ENCODE results near the gene TBX15.

TBX15 gene

DNA sequence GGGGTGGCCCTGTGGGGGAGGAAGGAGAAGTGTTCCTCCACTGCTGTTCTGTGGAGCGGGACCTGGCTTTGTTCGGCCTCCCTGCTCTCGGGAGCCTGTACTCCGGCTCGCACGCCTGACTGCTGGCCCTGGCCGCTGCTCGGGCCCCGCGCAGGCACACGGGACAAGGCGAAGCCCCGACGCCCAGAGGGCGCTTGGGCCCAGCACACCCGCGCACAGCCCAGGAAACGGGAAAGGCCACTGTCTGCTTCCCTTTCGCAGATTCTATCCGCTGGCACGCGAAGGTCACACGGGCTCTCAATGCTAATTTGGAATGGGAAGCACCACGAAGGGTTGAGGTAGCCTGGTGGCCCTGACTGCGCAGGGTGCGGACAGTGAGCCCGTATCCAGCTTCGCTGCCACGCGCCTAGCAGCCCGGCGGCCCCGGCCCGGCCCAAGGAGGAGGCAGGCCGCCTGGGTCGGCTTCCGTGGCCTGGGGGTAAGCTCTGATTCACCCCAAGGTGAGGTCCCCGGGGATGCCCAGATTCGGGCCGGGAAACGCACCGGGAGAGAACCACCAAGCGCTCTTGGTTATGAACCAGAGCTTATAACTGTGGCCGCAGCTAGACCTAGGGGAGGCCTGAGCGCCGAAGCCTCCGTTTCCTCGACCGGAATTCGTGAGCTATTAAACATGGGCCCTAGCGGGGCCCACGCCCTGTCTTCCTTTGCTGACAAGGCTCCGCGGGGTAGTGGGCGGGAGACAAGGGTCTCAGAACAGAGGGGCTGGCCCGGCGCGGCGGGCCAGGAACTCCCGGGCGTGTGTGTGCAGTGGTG, 19.7 kb upstream of the TBX15 start:
- H3K23ac ChIP-seq (ENCODE audit: low read depth, low read length, poor library complexity) = peak overlapping the region; percentile 36
- peaks cover 0 to 3% of the 10 kb centered on the region in 2 donors for H3K9me3 ChIP-seq (replicated peaks in 1 of 2; ENCODE audit: control insufficient read depth in 2 of 2, insufficient read depth in 1 of 2, low read depth in 1 of 2, low read length in 2 of 2)
- H2BK5ac ChIP-seq (ENCODE audit: low read length) = no peak overlapping the region
- peak overlapping the region; percentile 77 for H3K18ac ChIP-seq (ENCODE audit: low read length)
- peak overlapping the region; percentile 76 for H3K4me2 ChIP-seq (ENCODE audit: insufficient read depth, low read length, poor library complexity, severe bottlenecking)
- peak overlapping the region in 1 of 2 donors; percentile 48 for H3K4me3 ChIP-seq (ENCODE audit: low read length in 2 of 2)
- H2BK120ac ChIP-seq (ENCODE audit: low read depth, low read length) = no peak overlapping the region
- H3K27ac ChIP-seq (replicated peaks; ENCODE audit: low read length) = no peak overlapping the region
- H3K14ac ChIP-seq (ENCODE audit: low read length) = no peak overlapping the region
- no peak overlapping the region for H4K8ac ChIP-seq (ENCODE audit: low read depth, low read length)
- no peak overlapping the region for H4K91ac ChIP-seq (ENCODE audit: low read depth, low read length, poor library complexity)
- peaks cover 7 to 8% of the 10 kb centered on the region in 2 donors for H3K4me1 ChIP-seq (ENCODE audit: control insufficient read depth in 2 of 2, insufficient read depth in 1 of 2, low read depth in 1 of 2, low read length in 2 of 2)
- WGBS, 2 donors (ENCODE audit: extremely low coverage in 2 of 2, insufficient read length in 2 of 2, insufficient replicate concordance in 1 of 2) = no CpG with 5 or more reads among the region's 61 CpGs
- peaks cover 35 to 83% (median 54%) of the 10 kb centered on the region in 3 experiments for H3K27me3 ChIP-seq (ENCODE audit: control insufficient read depth in 3 of 3, insufficient read depth in 3 of 3, low read depth in 1 of 3, low read length in 3 of 3)
- no peak overlapping the region for H3K9ac ChIP-seq (ENCODE audit: low read depth, low read length, poor library complexity)
- H2BK12ac ChIP-seq (ENCODE audit: low read length) = no peak overlapping the region
- no peak overlapping the region for H3K4ac ChIP-seq (ENCODE audit: low read length)
- H3K79me1 ChIP-seq (ENCODE audit: low read depth, low read length) = no peaks in the 10 kb centered on the region
- H3K36me3 ChIP-seq (replicated peaks in 1 of 2; ENCODE audit: control insufficient read depth in 2 of 2, insufficient read depth in 2 of 2, low read length in 2 of 2) = no peaks in the 10 kb centered on the region
- peak; percentile 23 for DNase-seq (ENCODE audit: low spot score)
- peak overlapping the region; percentile 86 for H2AFZ ChIP-seq (ENCODE audit: low read length)
- peak overlapping the region; percentile 38 for H2AK5ac ChIP-seq (ENCODE audit: low read depth, low read length)
- peak overlapping the region; percentile 89 for H2BK15ac ChIP-seq (ENCODE audit: low read length)

GRCh38 chr1:119007339-119007669, 19.2 kb upstream of the TBX15 start:
- Histone ChIP-seq H3K27ac (replicated peaks; ENCODE audit: low read length) (no peak overlapping the region), H3K4me2 (ENCODE audit: insufficient read depth, low read length, poor library complexity, severe bottlenecking) (no peak overlapping the region), H2BK12ac (ENCODE audit: low read length) (no peak overlapping the region), H3K36me3 (replicated peaks in 1 of 2; ENCODE audit: control insufficient read depth in 2 of 2, insufficient read depth in 2 of 2, low read length in 2 of 2) (no peaks in the 10 kb centered on the region), H3K9me3 (replicated peaks in 1 of 2; ENCODE audit: control insufficient read depth in 2 of 2, insufficient read depth in 1 of 2, low read depth in 1 of 2, low read length in 2 of 2) (peaks cover 0 to 3% of the 10 kb centered on the region in 2 donors), H3K18ac (ENCODE audit: low read length) (no peak overlapping the region), H2BK5ac (ENCODE audit: low read length) (no peak overlapping the region), H3K4me1 (ENCODE audit: control insufficient read depth in 2 of 2, insufficient read depth in 1 of 2, low read depth in 1 of 2, low read length in 2 of 2) (peaks cover 7 to 8% of the 10 kb centered on the region in 2 donors), H2BK15ac (ENCODE audit: low read length) (no peak overlapping the region), H3K14ac (ENCODE audit: low read length) (no peak overlapping the region), H3K23ac (ENCODE audit: low read depth, low read length, poor library complexity) (peak overlapping the region; percentile 61), H2AK5ac (ENCODE audit: low read depth, low read length) (peak overlapping the region; percentile 2), H3K4ac (ENCODE audit: low read length) (no peak overlapping the region), H3K27me3 (ENCODE audit: control insufficient read depth in 3 of 3, insufficient read depth in 3 of 3, low read depth in 1 of 3, low read length in 3 of 3) (peaks cover 39 to 87% (median 60%) of the 10 kb centered on the region in 3 experiments), H4K8ac (ENCODE audit: low read depth, low read length) (no peak overlapping the region), H4K91ac (ENCODE audit: low read depth, low read length, poor library complexity) (no peak overlapping the region), H3K79me1 (ENCODE audit: low read depth, low read length) (no peaks in the 10 kb centered on the region), H3K4me3 (ENCODE audit: low read length in 2 of 2) (peak overlapping the region in 1 of 2 donors; percentile 25), H3K9ac (ENCODE audit: low read depth, low read length, poor library complexity) (no peak overlapping the region), H2AFZ (ENCODE audit: low read length) (peak overlapping the region; percentile 86), H2BK120ac (ENCODE audit: low read depth, low read length) (no peak overlapping the region)
- DNase-seq (ENCODE audit: low spot score) = peak; percentile 11
- WGBS, 2 donors (ENCODE audit: extremely low coverage in 2 of 2, insufficient read length in 2 of 2, insufficient replicate concordance in 1 of 2) = no CpG with 5 or more reads among the region's 22 CpGs

DNA sequence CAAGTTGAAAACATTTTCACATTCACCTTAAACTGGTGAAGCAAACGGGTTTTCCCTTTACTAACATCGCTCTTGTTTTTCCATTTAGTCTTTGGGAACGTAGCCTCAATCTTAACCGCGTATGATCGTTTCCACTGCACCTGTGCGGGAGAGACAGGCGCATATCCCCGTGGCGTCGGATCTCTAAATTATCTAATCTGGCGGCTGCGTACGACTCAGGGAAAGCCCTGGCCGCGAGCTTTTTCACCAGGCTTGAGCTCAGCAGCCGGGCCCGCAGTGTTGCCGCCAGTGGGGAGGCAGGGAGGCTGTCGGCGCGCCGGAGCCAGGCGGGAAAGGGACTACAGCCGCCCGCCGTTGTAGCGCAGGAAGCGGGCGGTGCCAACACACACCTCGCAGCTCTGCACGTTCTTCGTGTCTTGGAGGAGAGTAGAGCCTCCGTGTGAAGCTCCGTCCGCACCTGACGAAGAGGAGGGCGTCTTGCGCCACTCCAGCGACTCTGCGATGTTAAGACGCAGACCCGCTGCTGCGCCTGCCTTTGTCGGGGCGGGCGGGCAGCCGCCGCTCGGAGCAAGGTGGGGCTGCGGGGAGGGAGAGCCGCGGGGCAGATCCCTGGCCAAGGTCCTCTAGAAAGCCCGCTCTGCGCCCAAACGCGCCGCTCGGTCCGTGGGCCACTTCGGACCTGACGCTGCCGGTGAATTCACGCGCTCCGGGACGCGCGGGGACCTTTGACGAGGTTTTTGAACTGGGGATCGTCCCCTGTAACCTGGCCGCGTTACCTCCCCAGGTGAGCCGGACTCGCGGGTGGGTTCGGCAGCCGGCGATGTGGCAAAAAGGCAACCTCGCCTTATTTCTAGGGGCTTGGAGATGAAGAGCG, 18.5 kb upstream of the TBX15 start:
- DNase-seq (ENCODE audit: low spot score) = peak; percentile 18
- Histone ChIP-seq H2BK5ac (ENCODE audit: low read length) (peak overlapping the region; percentile 56), H2AFZ (ENCODE audit: low read length) (peak overlapping the region; percentile 71), H3K27ac (replicated peaks; ENCODE audit: low read length) (no peak overlapping the region), H3K27me3 (ENCODE audit: control insufficient read depth in 3 of 3, insufficient read depth in 3 of 3, low read depth in 1 of 3, low read length in 3 of 3) (peaks cover 42 to 93% (median 66%) of the 10 kb centered on the region in 3 experiments), H3K4me3 (ENCODE audit: low read length in 2 of 2) (no peak overlapping the region), H3K23ac (ENCODE audit: low read depth, low read length, poor library complexity) (peak overlapping the region; percentile 70), H3K4me2 (ENCODE audit: insufficient read depth, low read length, poor library complexity, severe bottlenecking) (peak overlapping the region; percentile 31), H2BK12ac (ENCODE audit: low read length) (no peak overlapping the region), H2BK120ac (ENCODE audit: low read depth, low read length) (no peak overlapping the region), H2BK15ac (ENCODE audit: low read length) (no peak overlapping the region), H3K4ac (ENCODE audit: low read length) (no peak overlapping the region), H3K79me1 (ENCODE audit: low read depth, low read length) (no peaks in the 10 kb centered on the region), H3K18ac (ENCODE audit: low read length) (peak overlapping the region; percentile 39), H2AK5ac (ENCODE audit: low read depth, low read length) (peak overlapping the region; percentile 21), H3K9ac (ENCODE audit: low read depth, low read length, poor library complexity) (no peak overlapping the region), H3K9me3 (replicated peaks in 1 of 2; ENCODE audit: control insufficient read depth in 2 of 2, insufficient read depth in 1 of 2, low read depth in 1 of 2, low read length in 2 of 2) (peaks cover 0 to 3% of the 10 kb centered on the region in 2 donors), H3K14ac (ENCODE audit: low read length) (no peak overlapping the region), H3K36me3 (replicated peaks in 1 of 2; ENCODE audit: control insufficient read depth in 2 of 2, insufficient read depth in 2 of 2, low read length in 2 of 2) (no peaks in the 10 kb centered on the region), H3K4me1 (ENCODE audit: control insufficient read depth in 2 of 2, insufficient read depth in 1 of 2, low read depth in 1 of 2, low read length in 2 of 2) (peaks cover 7 to 8% of the 10 kb centered on the region in 2 donors), H4K8ac (ENCODE audit: low read depth, low read length) (no peak overlapping the region), H4K91ac (ENCODE audit: low read depth, low read length, poor library complexity) (no peak overlapping the region)
- WGBS, 2 donors (ENCODE audit: extremely low coverage in 2 of 2, insufficient read length in 2 of 2, insufficient replicate concordance in 1 of 2) = no CpG with 5 or more reads among the region's 81 CpGs

All from neuronal stem cell (in vitro differentiated cells).